Measurements from ENCODE around the gene AKAP13.
A peak's percentile ranks its signal among the peaks of the same experiment; 100 is the strongest.

The AKAP13 gene

GRCh38 chr15:85762756-85763127 lies 382.3 kb downstream of the AKAP13 start:
- peak in 9 of 56 donors; percentile 12 to 66 (median 56) for DNase-seq

GRCh38 chr15:85763157-85763556 lies 382.8 kb downstream of the AKAP13 start:
- peak in 35 of 56 donors; percentile 19 to 69 (median 39) for DNase-seq

GRCh38 chr15:85763673-85764633 lies 383.6 kb downstream of the AKAP13 start:
- no peak for DNase-seq

GRCh38 chr15:85764649-85765277 lies 384.4 kb downstream of the AKAP13 start:
- DNase-seq = no peak

- DNase-seq = peak in 35 of 56 donors; percentile 15 to 78 (median 50)
Measured at GRCh38 chr15:85766001-85766831, 385.8 kb downstream of the AKAP13 start.

GRCh38 chr15:85767785-85768529 lies 387.6 kb downstream of the AKAP13 start:
- no peak for DNase-seq

- DNase-seq = no peak
Measured at GRCh38 chr15:85768595-85769168, 388.3 kb downstream of the AKAP13 start.

- peak in 1 of 56 donors; percentile 12 for DNase-seq
Measured at GRCh38 chr15:85769182-85769900, 388.9 kb downstream of the AKAP13 start.

GRCh38 chr15:85770096-85771041 lies 390.0 kb downstream of the AKAP13 start:
- DNase-seq = no peak

GRCh38 chr15:85771271-85771670 lies 390.9 kb downstream of the AKAP13 start:
- DNase-seq = no peak

GRCh38 chr15:85771781-85772445 lies 391.5 kb downstream of the AKAP13 start:
- DNase-seq = peak in 1 of 56 donors; percentile 20

GRCh38 chr15:85772668-85773067 lies 392.3 kb downstream of the AKAP13 start:
- DNase-seq = peak in 3 of 56 donors; percentile 13 to 46 (median 25)

- no peak for DNase-seq
Measured at GRCh38 chr15:85773249-85773648, 392.8 kb downstream of the AKAP13 start.

- DNase-seq = no peak
Measured at GRCh38 chr15:85773970-85774369, 393.6 kb downstream of the AKAP13 start.

- DNase-seq = no peak
Measured at GRCh38 chr15:85777250-85778106, 397.1 kb downstream of the AKAP13 start.

GRCh38 chr15:85778107-85778776 lies 397.8 kb downstream of the AKAP13 start:
- DNase-seq = peak in 11 of 56 donors; percentile 8 to 54 (median 30)

Data from nucleus accumbens (tissue), 56 donors.